Heart right ventricle (tissue), 16 donors: Measurements from ENCODE around the gene PLIN3. TPM values are rescaled to one million over a fixed set of nuclear protein-coding genes. Genes with fewer than 3 reads are reported as not detected.

Experiments
- ATAC-seq, 8 donors: fragments of 200-7000 bp; cut with Tn5 transposase; one replicate each; pipeline ENCODE4 v1.9.1; 2020; ENCODE audit warnings: mild to moderate bottlenecking in 8 of 8, moderate library complexity in 8 of 8, moderate number of reproducible peaks in 1 of 8
- DNase-seq, 2 donors: peaks; one replicate each; pipeline ENCODE4 v3.0.0-alpha.2; 2020
- H3K27ac ChIP-seq, 10 donors: fragments of 200-600 bp; sonication (generic) in 2 of 10; one replicate each; pipeline versions ENCODE4 v1.5.0 to v1.8.0; 2020 to 2022; ENCODE audit warnings: mild to moderate bottlenecking in 3 of 10
- H3K27me3 ChIP-seq, 7 donors: fragments of 200-600 bp; one replicate each; pipeline ENCODE4 v1.8.0; 2021 to 2022; ENCODE audit warnings: mild to moderate bottlenecking in 2 of 7
- H3K36me3 ChIP-seq, 9 donors: fragments of 200-600 bp; sonication (generic) in 1 of 9; one replicate each; pipeline versions ENCODE4 v1.5.0 to v1.8.0; 2020 to 2022; ENCODE audit warnings: mild to moderate bottlenecking in 2 of 9
- H3K4me1 ChIP-seq, 9 donors: fragments of 200-600 bp; sonication (generic) in 1 of 9; one replicate each; pipeline versions ENCODE4 v1.5.0 to v1.8.0; 2020 to 2022; ENCODE audit warnings: mild to moderate bottlenecking in 4 of 9
- H3K4me3 ChIP-seq, 10 donors: fragments of 200-600 bp; sonication (generic) in 2 of 10; one replicate each; pipeline versions ENCODE4 v1.5.0 to v1.8.0; 2020 to 2022; ENCODE audit warnings: mild to moderate bottlenecking in 7 of 10, moderate library complexity in 2 of 10
- H3K9me3 ChIP-seq, 11 donors: fragments of 200-600 bp in 10 of 11; sonication (generic) in 2 of 11; one replicate each; pipeline versions ENCODE4 v1.5.0 to v1.8.0; 2013 to 2022; ENCODE audit warnings: mild to moderate bottlenecking in 2 of 11, control low read depth in 1 of 11, moderate library complexity in 1 of 11
- WGBS, 2 donors: extraction: QIAGEN DNeasy Blood & Tissue Kit; methylation state at CpG; one replicate each; pipeline ENCODE4 v1.1.7; 2013; ENCODE audit warnings: inconsistent platforms in 1 of 2; 5-methylcytosine and 5-hydroxymethylcytosine counted together
- intact Hi-C, 10 donors: fragments of 100-400 bp; cut with DNase I; formaldehyde crosslinking; loops; one replicate each; pipeline versions ENCODE4 v1.11.1 to v1.14.2; 2022
- polyA plus RNA-seq, 2 donors: library from polyadenylated mRNA; stranded (reverse); fragments of 200-250 nt; gene quantifications; one replicate each; pipeline ENCODE4 v1.2.3, GENCODE V29; 2013
- total RNA-seq, 10 donors: library from RNA; stranded (reverse); fragmentation: NEBNext Ultra II Directional in 3 of 10; extraction: Animal tissue kit (Norgen Biotek cat#: 25700) in 3 of 10; gene quantifications; one replicate each; pipeline versions ENCODE4 v1.2.1 to v1.2.4, GENCODE V29; 2021 to 2023
- TF ChIP-seq, protein P1 (sequence below), 9 donors: fragments of 200-600 bp; sonication (generic) in 2 of 9; IDR thresholded peaks; one replicate each; pipeline versions ENCODE4 v1.5.0 to v1.8.0; 2021 to 2022; ENCODE audit warnings: antibody characterized with exemption in 9 of 9, mild to moderate bottlenecking in 5 of 9, moderate library complexity in 1 of 9
- donor health status: Arrhythmogenic right ventricular cardiomyopathy.
- donor health status: ischemic (EF 13 %, LVEDD 7.1; RV severe dilation, severe dysfunction).
- donor health status: healthy with polysubstance abuse.
- donor health status: DM: no; HTN: yes; CAD: no.
- donor health status: DM: no; HTN: no; CAD: no.
- donor health status: ischemic (EF 25% LVEDD 6.9; RV normal size, moderate dysfunction).
- donor health status: ischemic (EF 25% LVEDD 5.7; RV mildly dilated, moderate dysfunction).
- donor health status: healthy.
- donor health status: DM: yes; HTN: yes; CAD: no.
- donor health status: Ischemic cardiomyopathy.
- donor health status: ischemic (EF 35%, LVEDD 5.7; RV mildly dilated, moderate dysfunction).
- donor health status: nonischemic (EF 11% LVEDD 7.7; RV severe dilation, severe dysfunction).
- donor health status: DM: yes; HTN: yes; CAD: no.
- donor health status: PGD.
- donor health status: ischemic (EF 29% LVEDD 5.4; RV normal size, mild dysfunction).
- donor health status: nonischemic (EF 23%, LVEDD 6.1; RV moderate dilation, normal function).

Gene PLIN3
- total and polyA plus RNA-seq, 12 donors = 7.2 to 52.9 (median 26.0) TPM

DNA sequence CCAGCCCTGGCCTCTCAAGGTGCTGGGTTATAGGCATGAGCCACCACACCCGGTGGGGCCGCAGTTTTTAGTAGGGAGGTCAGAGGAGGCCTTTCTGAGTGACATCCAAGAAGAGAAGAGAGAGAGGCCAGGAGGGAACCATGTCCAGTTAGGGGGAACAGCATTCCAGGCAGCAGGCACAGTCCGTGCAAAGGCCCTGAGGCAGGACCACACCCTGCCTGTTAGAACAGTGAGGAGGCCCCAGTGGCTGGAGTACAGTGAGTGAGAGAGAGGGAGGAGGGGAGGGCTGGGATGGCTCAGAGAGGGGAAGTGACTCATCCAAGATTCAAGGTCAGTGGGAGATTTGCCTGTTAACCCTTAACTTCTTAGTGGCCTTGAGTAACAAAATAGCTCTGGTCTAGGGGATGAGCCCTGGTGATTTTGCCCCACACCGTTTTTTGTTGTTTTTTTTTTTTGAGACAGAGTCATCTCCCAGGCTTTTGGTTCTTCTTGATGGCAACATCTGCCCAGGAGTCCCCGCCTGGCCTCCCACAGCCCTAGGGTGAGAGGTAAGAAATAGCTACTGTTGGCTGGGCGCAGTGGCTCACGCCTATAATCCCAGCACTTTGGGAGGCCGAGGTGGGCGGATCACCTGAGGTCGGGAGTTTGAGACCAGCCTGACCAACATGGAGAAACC, 2.7 kb upstream of the PLIN3 start:
- H3K27me3 ChIP-seq = no peaks in the 10 kb centered on the region
- no peak overlapping the region for H3K4me3 ChIP-seq
- DNase-seq = peak in 1 of 2 donors; percentile 30
- WGBS, 2 donors = 75 to 78% methylated on average over 10 of the region's 10 CpGs
- intact Hi-C loops = loop anchor here in 5 of 10 donors (2.0 to 5.0 kb wide), 3 partner anchors 41 to 162 kb away; no protein-coding TSS in a partner anchor
- TF ChIP-seq, protein P1, sequence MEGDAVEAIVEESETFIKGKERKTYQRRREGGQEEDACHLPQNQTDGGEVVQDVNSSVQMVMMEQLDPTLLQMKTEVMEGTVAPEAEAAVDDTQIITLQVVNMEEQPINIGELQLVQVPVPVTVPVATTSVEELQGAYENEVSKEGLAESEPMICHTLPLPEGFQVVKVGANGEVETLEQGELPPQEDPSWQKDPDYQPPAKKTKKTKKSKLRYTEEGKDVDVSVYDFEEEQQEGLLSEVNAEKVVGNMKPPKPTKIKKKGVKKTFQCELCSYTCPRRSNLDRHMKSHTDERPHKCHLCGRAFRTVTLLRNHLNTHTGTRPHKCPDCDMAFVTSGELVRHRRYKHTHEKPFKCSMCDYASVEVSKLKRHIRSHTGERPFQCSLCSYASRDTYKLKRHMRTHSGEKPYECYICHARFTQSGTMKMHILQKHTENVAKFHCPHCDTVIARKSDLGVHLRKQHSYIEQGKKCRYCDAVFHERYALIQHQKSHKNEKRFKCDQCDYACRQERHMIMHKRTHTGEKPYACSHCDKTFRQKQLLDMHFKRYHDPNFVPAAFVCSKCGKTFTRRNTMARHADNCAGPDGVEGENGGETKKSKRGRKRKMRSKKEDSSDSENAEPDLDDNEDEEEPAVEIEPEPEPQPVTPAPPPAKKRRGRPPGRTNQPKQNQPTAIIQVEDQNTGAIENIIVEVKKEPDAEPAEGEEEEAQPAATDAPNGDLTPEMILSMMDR (IDR thresholded peaks at IDR 0.05) = no peak
- no peaks in the 10 kb centered on the region for H3K9me3 ChIP-seq
- peak overlapping the region in 1 of 10 donors; percentile 55 for H3K27ac ChIP-seq
- peak in 1 of 8 donors; percentile 63 for ATAC-seq
- no peaks in the 10 kb centered on the region for H3K36me3 ChIP-seq
- peaks cover 0 to 41% (median 8%) of the 10 kb centered on the region in 9 donors for H3K4me1 ChIP-seq

DNA sequence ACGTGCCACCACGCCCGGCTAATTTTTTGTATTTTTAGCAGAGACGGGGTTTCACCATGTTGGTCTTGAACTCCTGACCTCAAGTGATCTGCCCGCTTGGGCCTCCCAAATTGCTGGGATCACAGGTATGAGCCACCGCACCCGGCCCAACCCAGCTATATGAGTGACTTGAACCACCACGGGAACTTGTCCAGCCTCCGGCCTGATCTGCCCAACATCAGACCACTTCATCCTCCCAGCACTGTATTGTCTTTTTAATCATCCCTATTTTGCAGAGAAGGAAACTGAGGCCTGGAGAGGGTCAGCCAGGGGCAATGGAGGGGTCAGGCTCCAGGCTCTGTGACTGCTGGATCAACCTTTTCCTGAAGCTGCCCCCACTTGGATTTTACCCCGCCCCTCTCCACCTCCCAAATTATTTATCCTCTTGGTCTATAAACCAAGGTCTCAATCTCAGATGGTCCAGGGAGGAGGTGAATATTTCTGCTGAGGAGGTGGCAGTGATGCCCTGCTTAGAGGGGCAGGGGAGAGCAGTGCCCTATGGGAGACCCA, 893 bp upstream of the PLIN3 start:
- peak overlapping the region in 6 of 10 donors; percentile 77 to 99 (median 92) for H3K4me3 ChIP-seq
- intact Hi-C loops = loop anchor here in 2 of 10 donors (5.0 to 10.0 kb wide), 2 partner anchors 96 to 99 kb away; partner anchors contain the start of gene KDM4B (in 2 of the 2)
- 78 to 84% methylated on average over 10 of the region's 10 CpGs for WGBS, 2 donors
- ATAC-seq (no peak), DNase-seq (no peak)
- H3K9me3 ChIP-seq = no peaks in the 10 kb centered on the region
- peak overlapping the region in 3 of 10 donors; percentile 87 to 97 (median 91) for H3K27ac ChIP-seq
- peaks cover 0 to 41% (median 8%) of the 10 kb centered on the region in 9 donors for H3K4me1 ChIP-seq
- H3K36me3 ChIP-seq = peaks cover 0 to 5% (median 0%) of the 10 kb centered on the region in 9 donors
- H3K27me3 ChIP-seq = no peaks in the 10 kb centered on the region
- TF ChIP-seq, protein P1 (IDR thresholded peaks at IDR 0.05) = no peak

DNA sequence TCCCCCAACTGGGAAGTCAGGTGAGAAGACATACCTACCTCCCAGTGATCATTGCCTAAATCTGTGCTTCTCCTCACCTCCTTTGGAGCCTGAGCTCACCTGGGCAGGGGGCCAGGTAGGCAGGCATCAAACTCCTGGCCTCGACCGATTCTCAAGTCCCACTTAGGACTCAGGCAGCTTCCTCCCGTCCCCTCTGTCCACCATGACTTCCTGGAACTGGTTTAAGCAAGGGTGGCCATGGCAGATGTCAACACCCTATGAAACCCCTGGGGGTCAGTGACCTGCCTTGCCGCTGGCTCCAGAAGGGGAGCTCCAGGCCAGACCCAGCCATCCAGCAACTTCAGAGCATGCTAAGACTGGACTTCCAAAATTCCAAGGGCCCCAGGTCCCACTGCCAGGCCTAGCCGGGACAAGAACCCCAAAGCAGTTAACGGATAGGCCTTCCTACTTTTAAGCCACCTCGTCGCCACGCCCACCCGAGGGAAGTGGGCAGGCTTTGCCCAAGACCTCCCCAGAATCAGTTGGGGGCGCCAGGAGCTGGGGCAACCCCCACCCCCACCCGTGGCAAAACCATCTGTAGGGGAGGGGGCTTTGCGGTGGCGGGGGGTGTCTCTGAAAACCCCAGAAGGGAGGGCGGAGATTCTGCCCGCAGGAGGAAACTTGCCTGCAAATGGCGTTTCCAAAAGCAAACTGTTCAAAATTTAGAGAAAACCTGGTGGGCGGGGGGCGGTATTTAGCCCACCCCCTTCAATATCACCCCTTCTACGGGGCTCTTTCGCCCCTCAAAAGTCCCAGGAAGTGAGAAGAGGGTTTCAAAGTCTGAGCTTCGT, 657 bp downstream of the PLIN3 start:
- TF ChIP-seq, protein P1 (IDR thresholded peaks at IDR 0.05) = no peak
- Histone ChIP-seq H3K27me3 (no peaks in the 10 kb centered on the region), H3K4me1 (peaks cover 0 to 31% (median 8%) of the 10 kb centered on the region in 9 donors), H3K36me3 (peaks cover 0 to 17% (median 0%) of the 10 kb centered on the region in 9 donors), H3K9me3 (no peaks in the 10 kb centered on the region), H3K4me3 (peak overlapping the region; percentile 70 to 99 (median 84)), H3K27ac (peak overlapping the region in 9 of 10 donors; percentile 67 to 97 (median 87))
- ATAC-seq = peak in 7 of 8 donors; percentile 2 to 61 (median 39)
- WGBS, 2 donors = 4 to 7% methylated on average over 22 of the region's 22 CpGs
- peak; percentile 42 to 63 for DNase-seq
- intact Hi-C loops = loop anchor here in 2 of 10 donors (5.0 to 10.0 kb wide), 2 partner anchors 98 to 100 kb away; partner anchors contain the start of gene KDM4B (in 2 of the 2)

DNA sequence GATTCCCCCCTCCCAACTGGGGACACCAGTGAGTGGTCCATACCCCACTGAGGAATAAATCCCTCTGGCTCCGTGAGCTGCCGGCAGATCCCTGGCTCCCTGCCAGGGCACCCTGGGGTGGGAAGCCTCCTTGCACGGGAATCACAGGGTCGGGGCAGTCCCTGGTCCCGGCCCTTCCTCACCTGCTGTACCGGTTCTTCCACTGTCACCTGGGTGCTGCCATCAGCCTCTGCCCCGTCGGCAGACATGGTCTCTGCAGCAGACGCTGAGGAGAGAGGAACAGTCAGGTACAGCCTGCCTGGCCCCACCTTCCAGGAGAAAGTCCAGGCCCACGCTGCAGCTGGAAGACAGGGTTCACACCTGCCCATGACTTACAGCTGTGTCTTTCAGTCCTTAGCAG, 6.3 kb downstream of the PLIN3 start:
- H3K4me3 ChIP-seq = no peak overlapping the region
- H3K27me3 ChIP-seq = no peaks in the 10 kb centered on the region
- no peak overlapping the region for H3K27ac ChIP-seq
- no peaks in the 10 kb centered on the region for H3K9me3 ChIP-seq
- H3K36me3 ChIP-seq = peaks cover 0 to 73% (median 12%) of the 10 kb centered on the region in 9 donors
- DNase-seq = no peak
- peaks cover 0 to 1% (median 0%) of the 10 kb centered on the region in 9 donors for H3K4me1 ChIP-seq
- TF ChIP-seq, protein P1 (IDR thresholded peaks at IDR 0.05) = no peak
- WGBS, 2 donors = 67 to 72% methylated on average over 10 of the region's 10 CpGs
- peak in 1 of 8 donors; percentile 16 for ATAC-seq
- intact Hi-C loops = loop anchor here in 1 of 10 donors (10.0 kb wide), 1 partner anchor 104 kb away; the partner anchor contains the start of gene KDM4B
